OCI-LY7 (cell line): Measurements from ENCODE around the gene CHCHD1. TPM values are rescaled to one million over a fixed set of nuclear protein-coding genes. Genes with fewer than 3 reads are reported as not detected.

Experiments
- BruUV-seq: library from RNA; stranded (reverse); fragments of 400-500 nt; replicated peaks from 2 replicates; lab custom pipeline; 2021; lab: Mats Ljungman, UMichigan
- CTCF ChIA-PET: fragments of 300-600 bp; sonication (Branson Sonifier 250); formaldehyde crosslinking; loops from one replicate; lab custom pipeline; 2022; ENCODE audit warnings: antibody characterized with exemption; ENCODE audit not compliant: unreplicated experiment; lab: Charles Lee
- POLR2A ChIA-PET: fragments of 300-600 bp; sonication (Branson Sonifier 250); formaldehyde crosslinking; loops from one replicate; lab custom pipeline; 2022; ENCODE audit warnings: antibody characterized with exemption; lab: Charles Lee
- DNase-seq: peaks from one replicate; pipeline ENCODE4 v3.0.0-alpha.2; 2015; ENCODE audit warnings: low spot score
- H2AFZ ChIP-seq: fragments of 200-600 bp; sonication (generic), shearing (Covaris generic); 2 replicates; pipeline ENCODE4 v1.6.1; 2014; ENCODE audit warnings: mild to moderate bottlenecking, antibody characterized with exemption, low read length, moderate library complexity
- H3K27ac ChIP-seq: fragments of 200-600 bp; sonication (generic); 2 replicates; pipeline ENCODE4 v1.5.1; 2014; ENCODE audit warnings: mixed run types, low read depth, mild to moderate bottlenecking, moderate library complexity, low read length, inconsistent platforms; ENCODE audit not compliant: poor library complexity, severe bottlenecking
- H3K36me3 ChIP-seq: fragments of 200-600 bp; sonication (generic); 2 replicates; pipeline ENCODE4 v1.6.1; 2014; ENCODE audit warnings: mild to moderate bottlenecking, antibody characterized with exemption, low read length, moderate library complexity, mixed read lengths; ENCODE audit not compliant: insufficient read depth
- H3K4me1 ChIP-seq: fragments of 200-600 bp; sonication (generic); 2 replicates; pipeline ENCODE4 v1.5.1; 2014; ENCODE audit warnings: mild to moderate bottlenecking, low read length; ENCODE audit not compliant: insufficient read depth, poor library complexity, severe bottlenecking
- H3K4me2 ChIP-seq: fragments of 200-600 bp; sonication (generic); 2 replicates; pipeline ENCODE4 v1.6.1; 2014; ENCODE audit warnings: mild to moderate bottlenecking, low read length
- H3K4me3 ChIP-seq: fragments of 200-600 bp; sonication (generic); 2 replicates; pipeline ENCODE4 v1.5.1; 2014; ENCODE audit warnings: mild to moderate bottlenecking, low read depth, low read length; ENCODE audit not compliant: poor library complexity, severe bottlenecking
- H3K79me2 ChIP-seq: fragments of 200-600 bp; sonication (generic); 2 replicates; pipeline ENCODE4 v1.6.1; 2016; ENCODE audit warnings: low read depth, mild to moderate bottlenecking, low read length, moderate library complexity, mixed read lengths; ENCODE audit not compliant: insufficient read depth
- H3K9me2 ChIP-seq: fragments of 200-600 bp; sonication (generic); 2 replicates; pipeline ENCODE4 v1.6.1; 2016; ENCODE audit warnings: mild to moderate bottlenecking, low read length, mixed read lengths; ENCODE audit not compliant: insufficient read depth
- H3K9me3 ChIP-seq: fragments of 200-600 bp; sonication (generic); 2 replicates; pipeline ENCODE4 v1.6.1; 2014; ENCODE audit warnings: mild to moderate bottlenecking, mixed run types, low read length, mixed read lengths
- H4K20me1 ChIP-seq: fragments of 200-600 bp; sonication (generic); 2 replicates; pipeline ENCODE4 v1.6.1; 2014; ENCODE audit warnings: mild to moderate bottlenecking, antibody characterized with exemption, low read length, moderate library complexity, mixed read lengths; ENCODE audit not compliant: insufficient read depth
- CTCF ChIP-seq: fragments of 200-600 bp; sonication (generic); conservative IDR thresholded peaks from 2 replicates; pipeline ENCODE4 v1.5.1; 2014; ENCODE audit warnings: mild to moderate bottlenecking, antibody characterized with exemption, low read length, moderate library complexity, mixed read lengths
- EZH2phosphoT487 ChIP-seq: fragments of 200-600 bp; sonication (generic); IDR thresholded peaks from 2 replicates; pipeline ENCODE4 v1.6.1; 2018; ENCODE audit warnings: low read depth, borderline replicate concordance, mild to moderate bottlenecking, mixed run types, antibody characterized with exemption, low read length, moderate library complexity, mixed read lengths
- intact Hi-C: fragments of 100-400 bp; cut with micrococcal nuclease; formaldehyde crosslinking; loops from one replicate; pipeline ENCODE4 v1.10.0; 2022; ENCODE audit not compliant: unreplicated experiment
- total RNA-seq, 2 experiments: library from RNA; depleted of rRNA in 1 of 2; stranded (reverse); fragments of >200 nt in 1 of 2; shearing (Covaris generic) in 1 of 2; gene quantifications; 2 replicates each; pipeline ENCODE4 v1.2.3, GENCODE V29; 2014 to 2022

CHCHD1 gene
- total RNA-seq, 2 experiments from 2014 or later = 36.6 to 55.6 TPM

GRCh38 chr10:73800560-73801252 lies 18.9 kb downstream of the CHCHD1 start:
- CTCF ChIA-PET = no interaction called here
- BruUV-seq = no TSS peak
- H3K4me1 ChIP-seq = peaks cover 8% of the 10 kb centered on the region
- H2AFZ ChIP-seq = no peak overlapping the region
- no peak overlapping the region for H3K4me3 ChIP-seq
- H3K4me2 ChIP-seq = no peak overlapping the region
- no peaks in the 10 kb centered on the region for H3K9me2 ChIP-seq
- TF ChIP-seq EZH2phosphoT487 (no peak), CTCF (no peak)
- intact Hi-C loops = no loop called here
- DNase-seq = no peak
- no peaks in the 10 kb centered on the region for H3K79me2 ChIP-seq
- H4K20me1 ChIP-seq = no peaks in the 10 kb centered on the region
- POLR2A ChIA-PET = no interaction called here
- H3K9me3 ChIP-seq = no peaks in the 10 kb centered on the region
- H3K27ac ChIP-seq = no peak overlapping the region
- H3K36me3 ChIP-seq = peaks cover 82% of the 10 kb centered on the region

- Histone ChIP-seq H3K9me2 (no peaks in the 10 kb centered on the region), H3K9me3 (no peaks in the 10 kb centered on the region), H2AFZ (no peak overlapping the region), H4K20me1 (no peaks in the 10 kb centered on the region), H3K4me2 (no peak overlapping the region), H3K27ac (no peak overlapping the region), H3K4me3 (no peak overlapping the region), H3K4me1 (peaks cover 8% of the 10 kb centered on the region), H3K79me2 (no peaks in the 10 kb centered on the region), H3K36me3 (peaks cover 82% of the 10 kb centered on the region)
- TF ChIP-seq EZH2phosphoT487 (no peak), CTCF (no peak)
- POLR2A ChIA-PET = no interaction called here
- DNase-seq = no peak
- intact Hi-C loops = no loop called here
- CTCF ChIA-PET = no interaction called here
- TSS peak; percentile 48 for BruUV-seq
Measured at GRCh38 chr10:73801253-73801590, 19.4 kb downstream of the CHCHD1 start.

GRCh38 chr10:73802276-73802991 lies 20.6 kb downstream of the CHCHD1 start:
- no peak overlapping the region for H3K27ac ChIP-seq
- H3K4me2 ChIP-seq = no peak overlapping the region
- H3K4me1 ChIP-seq = peaks cover 8% of the 10 kb centered on the region
- TF ChIP-seq CTCF (no peak), EZH2phosphoT487 (no peak)
- no peaks in the 10 kb centered on the region for H3K79me2 ChIP-seq
- H2AFZ ChIP-seq = no peak overlapping the region
- no peaks in the 10 kb centered on the region for H3K9me3 ChIP-seq
- CTCF ChIA-PET = no interaction called here
- no TSS peak for BruUV-seq
- intact Hi-C loops = no loop called here
- H3K9me2 ChIP-seq = no peaks in the 10 kb centered on the region
- no peak for DNase-seq
- no peaks in the 10 kb centered on the region for H4K20me1 ChIP-seq
- H3K36me3 ChIP-seq = peaks cover 85% of the 10 kb centered on the region
- POLR2A ChIA-PET = interaction anchor here (1.6 kb wide), 1 partner anchor 19 kb away, joined by 4 read pairs; no protein-coding TSS in a partner anchor
- H3K4me3 ChIP-seq = no peak overlapping the region
